SK-N-SH (cell line): ENCODE results near the gene BCAS3. TPM values are rescaled to one million over a fixed set of nuclear protein-coding genes. Genes with fewer than 3 reads are reported as not detected.

Experiments
- CTCF ChIA-PET: fragments of 300-600, 350-600 bp; formaldehyde crosslinking; extraction: SDS; loops from one replicate; lab custom pipeline; 2021; lab: Yijun Ruan, JAX
- POLR2A ChIA-PET: fragments of 350-600 bp; sonication (Branson Sonifier 250); formaldehyde crosslinking; extraction: SDS; loops from one replicate; lab custom pipeline; 2020; ENCODE audit warnings: antibody characterized with exemption, inconsistent platforms; lab: Yijun Ruan, JAX
- DNase-seq: peaks from one replicate; pipeline ENCODE4 v3.0.0; 2012
- H2AFZ ChIP-seq: fragments of 200-600 bp; sonication (generic); 2 replicates; pipeline ENCODE4 v1.8.1; 2016; ENCODE audit warnings: antibody characterized with exemption, mild to moderate bottlenecking, low read depth
- H3F3A ChIP-seq: fragments of 200-600 bp; sonication (generic); replicated peaks from 2 replicates; pipeline ENCODE3; 2016; ENCODE audit warnings: antibody characterized with exemption, mild to moderate bottlenecking; ENCODE audit not compliant: insufficient read depth
- H3K27ac ChIP-seq, 2 experiments: fragments of 200-500 bp in 1 of 2; fragments of 200-600 bp in 1 of 2; sonication (Bioruptor generic) in 1 of 2; sonication (generic), shearing (Covaris generic) in 1 of 2; 2 replicates each; pipeline versions ENCODE4 v1.5.1 to v1.6.1; 2014 to 2016; ENCODE audit warnings: low read depth in 2 of 2, inconsistent platforms in 1 of 2, low read length in 1 of 2, mild to moderate bottlenecking in 1 of 2, mixed read lengths in 1 of 2
- H3K27me3 ChIP-seq: fragments of 200-600 bp; sonication (generic), shearing (Covaris generic); 2 replicates; pipeline ENCODE4 v1.6.1; 2016; ENCODE audit warnings: mixed run types; ENCODE audit not compliant: insufficient read depth
- H3K36me3 ChIP-seq, 2 experiments: fragments of 200-500 bp in 1 of 2; fragments of 200-600 bp in 1 of 2; sonication (Bioruptor generic) in 1 of 2; sonication (generic) in 1 of 2; replicated peaks in 1 of 2; 2 replicates each; pipeline versions ENCODE3 to v1.5.1; 2014 to 2016; ENCODE audit warnings: low read length in 1 of 2, mild to moderate bottlenecking in 1 of 2; ENCODE audit not compliant: insufficient read depth in 2 of 2, control insufficient read depth in 1 of 2
- H3K4me1 ChIP-seq, 2 experiments: fragments of 200-500 bp in 1 of 2; fragments of 200-600 bp in 1 of 2; sonication (Bioruptor generic) in 1 of 2; sonication (generic), shearing (Covaris generic) in 1 of 2; 2 replicates each; pipeline versions ENCODE4 v1.5.1 to v1.6.1; 2014 to 2016; ENCODE audit warnings: low read depth in 1 of 2, low read length in 1 of 2, mixed run types in 1 of 2; ENCODE audit not compliant: insufficient read depth in 2 of 2, control insufficient read depth in 1 of 2
- H3K4me2 ChIP-seq: fragments of 200-600 bp; sonication (generic), shearing (Covaris generic); 2 replicates; pipeline ENCODE4 v1.6.1; 2017; ENCODE audit warnings: mixed run types
- H3K4me3 ChIP-seq, 2 experiments: fragments of 200-500 bp in 1 of 2; fragments of 200-600 bp in 1 of 2; sonication (Bioruptor generic) in 1 of 2; sonication (generic), shearing (Covaris generic) in 1 of 2; 2 replicates each; pipeline versions ENCODE4 v1.5.1 to v1.8.1; 2014 to 2016; ENCODE audit warnings: low read depth in 2 of 2, inconsistent platforms in 1 of 2, low read length in 1 of 2, mild to moderate bottlenecking in 1 of 2, mixed read lengths in 1 of 2, moderate library complexity in 1 of 2
- H3K79me2 ChIP-seq: fragments of 200-600 bp; sonication (generic); 2 replicates; pipeline ENCODE4 v1.8.1; 2017; ENCODE audit warnings: mild to moderate bottlenecking; ENCODE audit not compliant: insufficient read depth
- H3K9ac ChIP-seq: fragments of 200-600 bp; sonication (generic); 2 replicates; pipeline ENCODE4 v1.6.1; 2017; ENCODE audit warnings: mixed run types
- H3K9me2 ChIP-seq: fragments of 200-600 bp; sonication (generic); 2 replicates; pipeline ENCODE4 v1.6.1; 2017; ENCODE audit warnings: mixed run types
- H3K9me3 ChIP-seq: fragments of 200-600 bp; sonication (generic); 2 replicates; pipeline ENCODE4 v1.6.1; 2017; ENCODE audit warnings: mixed run types, mild to moderate bottlenecking, moderate library complexity
- H4K20me1 ChIP-seq: fragments of 200-600 bp; sonication (generic); 2 replicates; pipeline ENCODE4 v1.6.1; 2017; ENCODE audit warnings: mild to moderate bottlenecking, mixed run types; ENCODE audit not compliant: insufficient read depth
- CHD2 ChIP-seq: fragments of 150-350 bp; IDR thresholded peaks from 2 replicates; pipeline ENCODE4 v1.6.1; 2018; ENCODE audit warnings: low read length; ENCODE audit not compliant: partially characterized antibody
- CTCF ChIP-seq: fragments of 200-600 bp; sonication (generic); IDR thresholded peaks from 2 replicates; pipeline ENCODE4 v1.6.1; 2017; ENCODE audit warnings: antibody characterized with exemption, mild to moderate bottlenecking, moderate library complexity
- EP300 ChIP-seq, 2 experiments: IDR thresholded peaks; 2 replicates each; pipeline versions ENCODE4 v1.4.0 to v1.6.1; 2012; ENCODE audit warnings: borderline replicate concordance in 1 of 2, low read depth in 1 of 2, low read length in 1 of 2
- EZH2phosphoT487 ChIP-seq: fragments of 200-600 bp; sonication (generic); IDR thresholded peaks from 2 replicates; pipeline ENCODE4 v1.6.1; 2017; ENCODE audit warnings: low read depth, mixed run types, mild to moderate bottlenecking, antibody characterized with exemption, moderate library complexity, borderline replicate concordance
- FOSL2 ChIP-seq: IDR thresholded peaks from 2 replicates; pipeline ENCODE4 v1.4.0; 2012; ENCODE audit warnings: low read depth, mild to moderate bottlenecking, moderate library complexity, borderline replicate concordance
- FOXM1 ChIP-seq: IDR thresholded peaks from 2 replicates; pipeline ENCODE4 v1.4.0; 2012; ENCODE audit warnings: low read depth, mild to moderate bottlenecking
- GABPA ChIP-seq: IDR thresholded peaks from 2 replicates; pipeline ENCODE4 v1.4.0; 2012; ENCODE audit warnings: low read depth, mild to moderate bottlenecking
- GATA2 ChIP-seq: sonication (generic); formaldehyde crosslinking; IDR thresholded peaks from 2 replicates; pipeline ENCODE4 v1.5.0; 2020; ENCODE audit warnings: mild to moderate bottlenecking, missing genetic modification reagents
- MEF2A ChIP-seq: IDR thresholded peaks from 2 replicates; pipeline ENCODE4 v1.4.0; 2012; ENCODE audit warnings: low read depth, borderline replicate concordance
- MXI1 ChIP-seq: IDR thresholded peaks from 2 replicates; pipeline ENCODE4 v1.6.1; 2012; ENCODE audit warnings: mild to moderate bottlenecking, low read depth, low read length, improper control_type of control experiment
- NRF1 ChIP-seq: IDR thresholded peaks from 2 replicates; pipeline ENCODE4 v1.6.1; 2012; ENCODE audit warnings: low read depth, mild to moderate bottlenecking, low read length
- RAD21 ChIP-seq: IDR thresholded peaks from 2 replicates; pipeline ENCODE4 v1.6.1; 2012; ENCODE audit warnings: mild to moderate bottlenecking, low read length
- RFX5 ChIP-seq: IDR thresholded peaks from 2 replicates; pipeline ENCODE4 v1.6.1; 2012; ENCODE audit warnings: mild to moderate bottlenecking, improper control_type of control experiment, low read length
- SMC3 ChIP-seq: IDR thresholded peaks from 2 replicates; pipeline ENCODE4 v1.6.1; 2012; ENCODE audit warnings: low read depth, low read length, improper control_type of control experiment
- TCF12 ChIP-seq: IDR thresholded peaks from 2 replicates; pipeline ENCODE4 v1.4.0; 2012
- TEAD4 ChIP-seq: IDR thresholded peaks from 2 replicates; pipeline ENCODE4 v1.4.0; 2012; ENCODE audit warnings: mild to moderate bottlenecking, borderline replicate concordance; ENCODE audit not compliant: insufficient read depth
- YY1 ChIP-seq: IDR thresholded peaks from 2 replicates; pipeline ENCODE4 v1.4.0; 2012; ENCODE audit warnings: low read depth, mild to moderate bottlenecking
- WGBS: methylation state at CpG from one replicate; pipeline ENCODE4 v1.1.6; 2017; ENCODE audit warnings: low lambda C conversion rate; 5-methylcytosine and 5-hydroxymethylcytosine counted together
- polyA plus RNA-seq, 3 experiments: library from polyadenylated mRNA; depleted of rRNA; stranded (reverse); fragments of >200 nt; gene quantifications; 2 replicates each; pipeline ENCODE4 v1.2.3, GENCODE V29; 2012
- TF ChIP-seq, protein P1 (sequence below): IDR thresholded peaks from 2 replicates; pipeline ENCODE4 v1.4.0; 2012; ENCODE audit warnings: low read depth, borderline replicate concordance
- TF ChIP-seq, protein P2 (sequence below): IDR thresholded peaks from 2 replicates; pipeline ENCODE4; 2012
- TF ChIP-seq, protein P3 (sequence below): IDR thresholded peaks from 2 replicates; pipeline ENCODE4 v1.6.1; 2012; ENCODE audit warnings: mild to moderate bottlenecking, low read depth, low read length, moderate library complexity

The BCAS3 gene
- polyA plus RNA-seq, 1 of the 3 experiments (the other 2 are of a cell fraction), result 5.9 TPM

DNA sequence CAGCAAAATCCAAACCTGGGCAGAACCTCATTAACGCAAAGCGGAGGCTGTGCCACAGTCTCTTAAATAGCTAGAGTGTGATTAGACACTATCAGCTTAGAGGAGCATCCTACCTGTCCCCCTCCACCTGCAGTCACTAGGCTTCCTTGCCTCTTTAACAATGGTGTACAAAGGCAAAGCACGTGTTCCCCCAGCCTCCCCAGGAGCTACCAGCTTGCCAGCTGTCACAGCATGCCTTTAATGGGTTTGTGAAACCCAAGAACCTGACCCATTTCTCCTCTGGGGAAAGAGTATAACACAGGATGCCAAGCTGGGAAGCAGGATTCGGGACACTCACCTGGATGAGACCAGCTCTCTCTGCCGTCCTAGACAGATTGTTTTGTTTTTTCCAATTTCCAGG is 684.7 kb downstream of the BCAS3 start:
- Histone ChIP-seq H3K27ac (no peak overlapping the region), H3K79me2 (no peaks in the 10 kb centered on the region), H2AFZ (no peak overlapping the region), H3K27me3 (no peaks in the 10 kb centered on the region), H3K36me3 (no peaks in the 10 kb centered on the region), H3K4me1 (peaks cover 0 to 4% of the 10 kb centered on the region in 2 experiments; a peak in 1 of 4 replicates), H3K9me3 (no peaks in the 10 kb centered on the region), H3K9me2 (no peaks in the 10 kb centered on the region), H3K4me2 (no peak overlapping the region), H4K20me1 (no peaks in the 10 kb centered on the region), H3F3A (no peaks in the 10 kb centered on the region), H3K4me3 (no peak overlapping the region), H3K9ac (no peak overlapping the region)
- CTCF ChIA-PET, result interaction anchor here (0.6 to 1.5 kb wide), 6 partner anchors 13 to 112 kb away, joined by 3 to 6 read pairs (median 4); no protein-coding TSS in a partner anchor
- no peak for DNase-seq
- TF ChIP-seq FOSL2 (no peak), RFX5 (no peak), TCF12 (no peak), CHD2 (no peak), RAD21 (no peak), GATA2 (CRISPR knock-in tag) (no peak), YY1 (no peak), EP300 (IDR thresholded peaks at IDR 0.05; ENCODE audit: borderline replicate concordance in 1 of 2, low read depth in 1 of 2, low read length in 1 of 2) (no peak), EZH2phosphoT487 (no peak), MEF2A (no peak), MXI1 (no peak), TEAD4 (no peak), CTCF (no peak), GABPA (no peak), NRF1 (no peak), SMC3 (no peak), FOXM1 (no peak)
- TF ChIP-seq, protein P1, sequence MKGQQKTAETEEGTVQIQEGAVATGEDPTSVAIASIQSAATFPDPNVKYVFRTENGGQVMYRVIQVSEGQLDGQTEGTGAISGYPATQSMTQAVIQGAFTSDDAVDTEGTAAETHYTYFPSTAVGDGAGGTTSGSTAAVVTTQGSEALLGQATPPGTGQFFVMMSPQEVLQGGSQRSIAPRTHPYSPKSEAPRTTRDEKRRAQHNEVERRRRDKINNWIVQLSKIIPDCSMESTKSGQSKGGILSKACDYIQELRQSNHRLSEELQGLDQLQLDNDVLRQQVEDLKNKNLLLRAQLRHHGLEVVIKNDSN, result no peak
- TF ChIP-seq, protein P2, sequence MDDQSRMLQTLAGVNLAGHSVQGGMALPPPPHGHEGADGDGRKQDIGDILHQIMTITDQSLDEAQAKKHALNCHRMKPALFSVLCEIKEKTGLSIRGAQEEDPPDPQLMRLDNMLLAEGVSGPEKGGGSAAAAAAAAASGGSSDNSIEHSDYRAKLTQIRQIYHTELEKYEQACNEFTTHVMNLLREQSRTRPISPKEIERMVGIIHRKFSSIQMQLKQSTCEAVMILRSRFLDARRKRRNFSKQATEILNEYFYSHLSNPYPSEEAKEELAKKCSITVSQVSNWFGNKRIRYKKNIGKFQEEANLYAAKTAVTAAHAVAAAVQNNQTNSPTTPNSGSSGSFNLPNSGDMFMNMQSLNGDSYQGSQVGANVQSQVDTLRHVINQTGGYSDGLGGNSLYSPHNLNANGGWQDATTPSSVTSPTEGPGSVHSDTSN, result no peak
- TF ChIP-seq, protein P3, sequence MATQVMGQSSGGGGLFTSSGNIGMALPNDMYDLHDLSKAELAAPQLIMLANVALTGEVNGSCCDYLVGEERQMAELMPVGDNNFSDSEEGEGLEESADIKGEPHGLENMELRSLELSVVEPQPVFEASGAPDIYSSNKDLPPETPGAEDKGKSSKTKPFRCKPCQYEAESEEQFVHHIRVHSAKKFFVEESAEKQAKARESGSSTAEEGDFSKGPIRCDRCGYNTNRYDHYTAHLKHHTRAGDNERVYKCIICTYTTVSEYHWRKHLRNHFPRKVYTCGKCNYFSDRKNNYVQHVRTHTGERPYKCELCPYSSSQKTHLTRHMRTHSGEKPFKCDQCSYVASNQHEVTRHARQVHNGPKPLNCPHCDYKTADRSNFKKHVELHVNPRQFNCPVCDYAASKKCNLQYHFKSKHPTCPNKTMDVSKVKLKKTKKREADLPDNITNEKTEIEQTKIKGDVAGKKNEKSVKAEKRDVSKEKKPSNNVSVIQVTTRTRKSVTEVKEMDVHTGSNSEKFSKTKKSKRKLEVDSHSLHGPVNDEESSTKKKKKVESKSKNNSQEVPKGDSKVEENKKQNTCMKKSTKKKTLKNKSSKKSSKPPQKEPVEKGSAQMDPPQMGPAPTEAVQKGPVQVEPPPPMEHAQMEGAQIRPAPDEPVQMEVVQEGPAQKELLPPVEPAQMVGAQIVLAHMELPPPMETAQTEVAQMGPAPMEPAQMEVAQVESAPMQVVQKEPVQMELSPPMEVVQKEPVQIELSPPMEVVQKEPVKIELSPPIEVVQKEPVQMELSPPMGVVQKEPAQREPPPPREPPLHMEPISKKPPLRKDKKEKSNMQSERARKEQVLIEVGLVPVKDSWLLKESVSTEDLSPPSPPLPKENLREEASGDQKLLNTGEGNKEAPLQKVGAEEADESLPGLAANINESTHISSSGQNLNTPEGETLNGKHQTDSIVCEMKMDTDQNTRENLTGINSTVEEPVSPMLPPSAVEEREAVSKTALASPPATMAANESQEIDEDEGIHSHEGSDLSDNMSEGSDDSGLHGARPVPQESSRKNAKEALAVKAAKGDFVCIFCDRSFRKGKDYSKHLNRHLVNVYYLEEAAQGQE, result no peak
- WGBS, result 95% methylated on average over 5 of the region's 5 CpGs
- POLR2A ChIA-PET, result no interaction called here
